GM12878 (cell line): ENCODE results near the gene COPZ2. TPM values are rescaled to one million over a fixed set of nuclear protein-coding genes. Genes with fewer than 3 reads are reported as not detected.

Experiments used
- ATAC-seq: fragments of 200-7000 bp; cut with Tn5 transposase; 3 replicates; pipeline ENCODE4 v1.9.1; 2020; ENCODE audit warnings: mild to moderate bottlenecking, moderate library complexity
- BruUV-seq: library from RNA; stranded (reverse); fragments of 400-500 nt; replicated peaks from 2 replicates; lab custom pipeline; 2021; lab: Mats Ljungman, UMichigan
- CTCF ChIA-PET: fragments of 300-600 bp; sonication (Branson Sonifier 250); formaldehyde crosslinking; extraction: SDS; loops from one replicate; lab custom pipeline; 2021; ENCODE audit warnings: inconsistent platforms; lab: Yijun Ruan, JAX
- POLR2A ChIA-PET: fragments of 350-600 bp; formaldehyde crosslinking; extraction: SDS; loops from one replicate; lab custom pipeline; 2021; ENCODE audit warnings: inconsistent platforms; lab: Charles Lee
- RAD21 ChIA-PET: fragments of 300-600 bp; sonication (Branson Sonifier 250); formaldehyde crosslinking; loops from one replicate; lab custom pipeline; 2023; ENCODE audit warnings: antibody characterized with exemption; ENCODE audit not compliant: unreplicated experiment; lab: Charles Lee
- SMC1A ChIA-PET: fragments of 300-600 bp; sonication (Branson Sonifier 250); formaldehyde crosslinking; loops from one replicate; lab custom pipeline; 2023; ENCODE audit not compliant: unreplicated experiment, uncharacterized antibody; lab: Charles Lee
- DNase-seq: peaks from one replicate; pipeline ENCODE4 v3.0.0-alpha.2; 2011; ENCODE audit warnings: low read depth, low spot score
- FAIRE-seq: peaks from 3 replicates; lab custom pipeline; 2011; peaks lifted over from hg19 to GRCh38; lab: Jason Lieb, UNC
- H2AFZ ChIP-seq: 2 replicates; pipeline ENCODE4 v1.6.0; 2011; ENCODE audit warnings: low read depth, low read length, control low read depth; ENCODE audit not compliant: control insufficient read depth
- H3K27ac ChIP-seq: 2 replicates; pipeline ENCODE4 v1.5.1; 2011; ENCODE audit warnings: control low read depth; ENCODE audit not compliant: control insufficient read depth, insufficient read depth
- H3K27me3 ChIP-seq, 2 experiments: replicated peaks in 1 of 2; 2 replicates each; pipeline versions ENCODE4 v1.6.0 to v1.6.1; 2011; ENCODE audit warnings: low read length in 1 of 2; ENCODE audit not compliant: control insufficient read depth in 2 of 2, insufficient read depth in 2 of 2
- H3K36me3 ChIP-seq, 2 experiments: 2 replicates each; pipeline ENCODE4 v1.5.1; 2011; ENCODE audit warnings: low read length in 1 of 2; ENCODE audit not compliant: control insufficient read depth in 2 of 2, insufficient read depth in 2 of 2
- H3K4me1 ChIP-seq: 2 replicates; pipeline ENCODE4 v1.6.1; 2011; ENCODE audit warnings: mild to moderate bottlenecking, low read length, moderate library complexity, mixed read lengths; ENCODE audit not compliant: control insufficient read depth, insufficient read depth
- H3K4me2 ChIP-seq: 2 replicates; pipeline ENCODE4 v1.6.0; 2011; ENCODE audit warnings: control low read depth; ENCODE audit not compliant: control insufficient read depth, insufficient read depth
- H3K4me3 ChIP-seq: fragments of 200-600 bp; sonication (generic); 2 replicates; pipeline ENCODE4 v1.5.1; 2016
- H3K79me2 ChIP-seq: 2 replicates; pipeline ENCODE4 v1.6.0; 2011; ENCODE audit warnings: low read length; ENCODE audit not compliant: control insufficient read depth, insufficient read depth
- H3K9ac ChIP-seq: 2 replicates; pipeline ENCODE4 v1.8.0; 2011; ENCODE audit warnings: low read length, control low read depth, mixed read lengths; ENCODE audit not compliant: control insufficient read depth, insufficient read depth
- H3K9me3 ChIP-seq: replicated peaks from 3 replicates; pipeline ENCODE4 v1.5.1; 2011; ENCODE audit warnings: mild to moderate bottlenecking, low read length; ENCODE audit not compliant: control insufficient read depth, insufficient read depth
- H4K20me1 ChIP-seq: 2 replicates; pipeline ENCODE4 v1.6.0; 2011; ENCODE audit not compliant: control insufficient read depth, insufficient read depth
- BMI1 ChIP-seq: fragments of 450-650 bp; IDR thresholded peaks from 2 replicates; pipeline ENCODE4 v1.6.1; 2016; ENCODE audit warnings: mild to moderate bottlenecking, moderate library complexity, borderline replicate concordance
- HDGF ChIP-seq: fragments of 450-650 bp; IDR thresholded peaks from 2 replicates; pipeline ENCODE4 v1.6.1; 2016; ENCODE audit warnings: antibody characterized with exemption
- KLF5 ChIP-seq: fragments of 450-650 bp; IDR thresholded peaks from 2 replicates; pipeline ENCODE4 v1.6.1; 2014; ENCODE audit warnings: mild to moderate bottlenecking; ENCODE audit not compliant: partially characterized antibody
- MXI1 ChIP-seq: fragments of 150-350 bp; IDR thresholded peaks from 2 replicates; pipeline ENCODE4 v1.6.1; 2011; ENCODE audit warnings: low read depth, mild to moderate bottlenecking, inconsistent platforms, low read length, improper control_type of control experiment
- PAX5 ChIP-seq: IDR thresholded peaks from 2 replicates; pipeline ENCODE4 v1.6.1; 2011; ENCODE audit warnings: low read depth, low read length, borderline replicate concordance
- RELB ChIP-seq: fragments of 450-650 bp; IDR thresholded peaks from 2 replicates; pipeline ENCODE4 v1.6.1; 2017; ENCODE audit warnings: low read depth, mild to moderate bottlenecking, moderate library complexity
- SREBF2 ChIP-seq: IDR thresholded peaks from 2 replicates; pipeline ENCODE4 v1.6.1; 2012; ENCODE audit warnings: mild to moderate bottlenecking, low read length
- WGBS: methylation state at CpG from one replicate; pipeline ENCODE4 v1.1.6; 2016; ENCODE audit warnings: low lambda C conversion rate; ENCODE audit not compliant: insufficient replicate concordance, insufficient coverage; ENCODE audit errors: missing lambda C conversion rate; 5-methylcytosine and 5-hydroxymethylcytosine counted together
- in situ Hi-C: fragments of 300-500 bp; cut with MboI; formaldehyde crosslinking; loops from 9 replicates; pipeline ENCODE4 v1.14.3; 2018; ENCODE audit warnings: mixed read lengths
- intact Hi-C: fragments of 100-400 bp; cut with micrococcal nuclease; formaldehyde crosslinking; loops from one replicate; pipeline ENCODE4 v1.14.2; 2022; ENCODE audit not compliant: unreplicated experiment
- polyA plus RNA-seq, 11 experiments: library from polyadenylated mRNA; depleted of rRNA in 4 of 11; unstranded in 6 of 11; stranded (reverse) in 5 of 11; fragments of >200 nt; fragmentation: Nextera tagmentation in 4 of 11; fragmentation: Illumina TruSeq in 1 of 11; extraction: Ambion mirVana in 4 of 11; extraction: Trizol in 1 of 11; gene quantifications; 1 replicate in 1 of 11; 2 replicates in 10 of 11; pipeline versions ENCODE4 v1.2.1 to v1.2.3, GENCODE V29; 2011 to 2016; ENCODE audit warnings: inconsistent platforms in 2 of 11, missing spikeins in 2 of 11, low read depth in 1 of 11
- total RNA-seq, 4 experiments: library from RNA; depleted of rRNA in 3 of 4; stranded (reverse); fragments of >200 nt in 3 of 4; fragmentation: Illumina TruSeq in 1 of 4; extraction: Trizol in 1 of 4; gene quantifications; 2 replicates each; pipeline versions ENCODE4 v1.2.1 to v1.2.3, GENCODE V29; 2013 to 2021
- TF ChIP-seq, protein P1 (sequence below): fragments of 450-650 bp; IDR thresholded peaks from 2 replicates; pipeline ENCODE4 v1.6.1; 2018; ENCODE audit warnings: borderline replicate concordance, mild to moderate bottlenecking; ENCODE audit not compliant: partially characterized antibody
- TF ChIP-seq, protein P2 (sequence below): fragments of 450-650 bp; IDR thresholded peaks from 2 replicates; pipeline ENCODE4 v1.6.1; 2016; ENCODE audit warnings: mild to moderate bottlenecking, moderate library complexity, borderline replicate concordance
- TF ChIP-seq, protein P3 (sequence below): IDR thresholded peaks from 2 replicates; pipeline ENCODE4 v1.6.1; 2012; ENCODE audit warnings: mild to moderate bottlenecking, low read depth, low read length

The COPZ2 gene
- total and polyA plus RNA-seq, 10 of the 15 experiments (the other 5 are each of a cell fraction or from before 2014, with no cell fraction given), result 0.20 to 4.3 (median 2.6) TPM

DNA sequence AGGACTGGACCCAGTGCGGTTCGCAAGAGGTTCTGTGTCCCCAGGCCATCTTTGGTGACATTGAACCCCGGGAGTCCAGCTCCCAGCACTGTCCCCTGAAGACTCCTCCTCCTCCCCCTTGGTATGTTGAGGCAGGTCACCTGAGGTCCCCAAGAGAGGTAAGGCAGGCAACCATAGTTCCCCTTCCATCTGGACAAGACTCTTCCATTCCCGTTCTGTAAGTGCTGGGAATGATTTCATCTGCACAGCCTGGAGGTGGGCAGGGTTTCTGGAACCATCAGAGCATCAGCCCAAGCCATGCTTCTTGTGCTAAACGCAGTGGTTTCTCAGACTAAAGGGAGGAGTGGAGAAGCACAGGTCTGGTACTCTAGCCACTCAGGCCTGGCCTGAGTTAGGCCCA is 24.9 kb downstream of the COPZ2 start (continued):
- TF ChIP-seq, protein P1, sequence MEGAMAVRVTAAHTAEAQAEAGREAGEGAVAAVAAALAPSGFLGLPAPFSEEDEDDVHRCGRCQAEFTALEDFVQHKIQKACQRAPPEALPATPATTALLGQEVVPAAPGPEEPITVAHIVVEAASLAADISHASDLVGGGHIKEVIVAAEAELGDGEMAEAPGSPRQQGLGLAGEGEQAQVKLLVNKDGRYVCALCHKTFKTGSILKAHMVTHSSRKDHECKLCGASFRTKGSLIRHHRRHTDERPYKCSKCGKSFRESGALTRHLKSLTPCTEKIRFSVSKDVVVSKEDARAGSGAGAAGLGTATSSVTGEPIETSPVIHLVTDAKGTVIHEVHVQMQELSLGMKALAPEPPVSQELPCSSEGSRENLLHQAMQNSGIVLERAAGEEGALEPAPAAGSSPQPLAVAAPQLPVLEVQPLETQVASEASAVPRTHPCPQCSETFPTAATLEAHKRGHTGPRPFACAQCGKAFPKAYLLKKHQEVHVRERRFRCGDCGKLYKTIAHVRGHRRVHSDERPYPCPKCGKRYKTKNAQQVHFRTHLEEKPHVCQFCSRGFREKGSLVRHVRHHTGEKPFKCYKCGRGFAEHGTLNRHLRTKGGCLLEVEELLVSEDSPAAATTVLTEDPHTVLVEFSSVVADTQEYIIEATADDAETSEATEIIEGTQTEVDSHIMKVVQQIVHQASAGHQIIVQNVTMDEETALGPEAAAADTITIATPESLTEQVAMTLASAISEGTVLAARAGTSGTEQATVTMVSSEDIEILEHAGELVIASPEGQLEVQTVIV, result no peak

DNA sequence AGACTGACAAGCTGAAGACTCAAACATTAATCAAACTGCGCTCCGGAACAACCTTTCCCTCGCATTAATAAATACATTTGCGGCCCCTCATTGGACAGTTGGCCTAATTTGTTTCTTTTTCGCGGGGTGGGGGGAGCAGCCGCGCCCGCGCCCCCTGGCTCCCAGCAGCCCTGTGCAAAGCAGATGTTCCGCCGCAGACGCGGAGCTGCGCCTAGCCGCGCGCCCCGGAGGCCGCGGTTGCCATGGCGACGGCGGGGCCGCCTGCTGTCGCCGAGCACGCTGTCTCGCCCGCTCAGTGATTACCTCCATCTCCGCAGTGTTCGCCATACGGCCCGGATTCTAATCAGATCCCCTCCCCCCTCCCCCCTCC is 25.5 kb downstream of the COPZ2 start:
- 2% methylated on average over 31 of the region's 34 CpGs for WGBS
- TF ChIP-seq HDGF (no peak), SREBF2 (no peak), RELB (no peak), MXI1 (peak; percentile 92), BMI1 (peak; percentile 94), KLF5 (no peak), PAX5 (no peak)
- TF ChIP-seq, protein P2, sequence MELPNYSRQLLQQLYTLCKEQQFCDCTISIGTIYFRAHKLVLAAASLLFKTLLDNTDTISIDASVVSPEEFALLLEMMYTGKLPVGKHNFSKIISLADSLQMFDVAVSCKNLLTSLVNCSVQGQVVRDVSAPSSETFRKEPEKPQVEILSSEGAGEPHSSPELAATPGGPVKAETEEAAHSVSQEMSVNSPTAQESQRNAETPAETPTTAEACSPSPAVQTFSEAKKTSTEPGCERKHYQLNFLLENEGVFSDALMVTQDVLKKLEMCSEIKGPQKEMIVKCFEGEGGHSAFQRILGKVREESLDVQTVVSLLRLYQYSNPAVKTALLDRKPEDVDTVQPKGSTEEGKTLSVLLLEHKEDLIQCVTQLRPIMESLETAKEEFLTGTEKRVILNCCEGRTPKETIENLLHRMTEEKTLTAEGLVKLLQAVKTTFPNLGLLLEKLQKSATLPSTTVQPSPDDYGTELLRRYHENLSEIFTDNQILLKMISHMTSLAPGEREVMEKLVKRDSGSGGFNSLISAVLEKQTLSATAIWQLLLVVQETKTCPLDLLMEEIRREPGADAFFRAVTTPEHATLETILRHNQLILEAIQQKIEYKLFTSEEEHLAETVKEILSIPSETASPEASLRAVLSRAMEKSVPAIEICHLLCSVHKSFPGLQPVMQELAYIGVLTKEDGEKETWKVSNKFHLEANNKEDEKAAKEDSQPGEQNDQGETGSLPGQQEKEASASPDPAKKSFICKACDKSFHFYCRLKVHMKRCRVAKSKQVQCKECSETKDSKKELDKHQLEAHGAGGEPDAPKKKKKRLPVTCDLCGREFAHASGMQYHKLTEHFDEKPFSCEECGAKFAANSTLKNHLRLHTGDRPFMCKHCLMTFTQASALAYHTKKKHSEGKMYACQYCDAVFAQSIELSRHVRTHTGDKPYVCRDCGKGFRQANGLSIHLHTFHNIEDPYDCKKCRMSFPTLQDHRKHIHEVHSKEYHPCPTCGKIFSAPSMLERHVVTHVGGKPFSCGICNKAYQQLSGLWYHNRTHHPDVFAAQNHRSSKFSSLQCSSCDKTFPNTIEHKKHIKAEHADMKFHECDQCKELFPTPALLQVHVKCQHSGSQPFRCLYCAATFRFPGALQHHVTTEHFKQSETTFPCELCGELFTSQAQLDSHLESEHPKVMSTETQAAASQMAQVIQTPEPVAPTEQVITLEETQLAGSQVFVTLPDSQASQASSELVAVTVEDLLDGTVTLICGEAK, result no peak
- TF ChIP-seq, protein P3, sequence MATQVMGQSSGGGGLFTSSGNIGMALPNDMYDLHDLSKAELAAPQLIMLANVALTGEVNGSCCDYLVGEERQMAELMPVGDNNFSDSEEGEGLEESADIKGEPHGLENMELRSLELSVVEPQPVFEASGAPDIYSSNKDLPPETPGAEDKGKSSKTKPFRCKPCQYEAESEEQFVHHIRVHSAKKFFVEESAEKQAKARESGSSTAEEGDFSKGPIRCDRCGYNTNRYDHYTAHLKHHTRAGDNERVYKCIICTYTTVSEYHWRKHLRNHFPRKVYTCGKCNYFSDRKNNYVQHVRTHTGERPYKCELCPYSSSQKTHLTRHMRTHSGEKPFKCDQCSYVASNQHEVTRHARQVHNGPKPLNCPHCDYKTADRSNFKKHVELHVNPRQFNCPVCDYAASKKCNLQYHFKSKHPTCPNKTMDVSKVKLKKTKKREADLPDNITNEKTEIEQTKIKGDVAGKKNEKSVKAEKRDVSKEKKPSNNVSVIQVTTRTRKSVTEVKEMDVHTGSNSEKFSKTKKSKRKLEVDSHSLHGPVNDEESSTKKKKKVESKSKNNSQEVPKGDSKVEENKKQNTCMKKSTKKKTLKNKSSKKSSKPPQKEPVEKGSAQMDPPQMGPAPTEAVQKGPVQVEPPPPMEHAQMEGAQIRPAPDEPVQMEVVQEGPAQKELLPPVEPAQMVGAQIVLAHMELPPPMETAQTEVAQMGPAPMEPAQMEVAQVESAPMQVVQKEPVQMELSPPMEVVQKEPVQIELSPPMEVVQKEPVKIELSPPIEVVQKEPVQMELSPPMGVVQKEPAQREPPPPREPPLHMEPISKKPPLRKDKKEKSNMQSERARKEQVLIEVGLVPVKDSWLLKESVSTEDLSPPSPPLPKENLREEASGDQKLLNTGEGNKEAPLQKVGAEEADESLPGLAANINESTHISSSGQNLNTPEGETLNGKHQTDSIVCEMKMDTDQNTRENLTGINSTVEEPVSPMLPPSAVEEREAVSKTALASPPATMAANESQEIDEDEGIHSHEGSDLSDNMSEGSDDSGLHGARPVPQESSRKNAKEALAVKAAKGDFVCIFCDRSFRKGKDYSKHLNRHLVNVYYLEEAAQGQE, result no peak

More for the DNA sequence above, 25.5 kb downstream of the COPZ2 start:
- H3K4me2 ChIP-seq, result peak overlapping the region; percentile 97
- BruUV-seq, result no TSS peak
- FAIRE-seq (no peak), DNase-seq (no peak), ATAC-seq (peak; percentile 90)
- no peak overlapping the region for H3K9ac ChIP-seq
- H4K20me1 ChIP-seq, result no peaks in the 10 kb centered on the region
- SMC1A ChIA-PET, result interaction anchor here (0.8 to 3.5 kb wide), 9 partner anchors 8 to 170 kb away, joined by 3 to 27 read pairs (median 8); partner anchors contain the start of gene CDK5RAP3
- H2AFZ ChIP-seq, result no peak overlapping the region
- H3K9me3 ChIP-seq, result no peaks in the 10 kb centered on the region
- no peaks in the 10 kb centered on the region for H3K79me2 ChIP-seq
- CTCF ChIA-PET, result interaction anchor here (1.1 to 14.1 kb wide), 10 partner anchors 9 to 171 kb away, joined by 3 to 454 read pairs (median 12); partner anchors contain the start of genes CDK5RAP3, PNPO, PRR15L and SCRN2
- H3K4me1 ChIP-seq, result peaks cover 8% of the 10 kb centered on the region
- RAD21 ChIA-PET, result interaction anchor here (0.8 to 3.0 kb wide), 10 partner anchors 9 to 581 kb away, joined by 3 to 19 read pairs (median 6); partner anchors contain the start of genes CDK5RAP3 and HOXB5
- no peaks in the 10 kb centered on the region for H3K36me3 ChIP-seq
- H3K4me3 ChIP-seq, result peak overlapping the region; percentile 75
- in situ Hi-C loops (no loop called here), intact Hi-C loops (no loop called here)
- H3K27ac ChIP-seq, result no peak overlapping the region
- no peaks in the 10 kb centered on the region for H3K27me3 ChIP-seq
- POLR2A ChIA-PET, result interaction anchor here (0.6 to 2.7 kb wide), 5 partner anchors 9 to 131 kb away, joined by 3 to 18 read pairs (median 6); partner anchors contain the start of gene CDK5RAP3
